ENCODE measurements around the gene HTR3A. TPM values are rescaled to one million over a fixed set of nuclear protein-coding genes. Genes with fewer than 3 reads are reported as not detected.

The HTR3A gene
- total and polyA plus RNA-seq, 7 experiments from 2014 or later, result not detected

GRCh38 chr11:113977071-113977490 is 2.2 kb downstream of the HTR3A start:
- DNase-seq (no peak), ATAC-seq (no peak)
- no peak overlapping the region for H3K27ac Mint-ChIP-seq
- H3K9me3 Mint-ChIP-seq, result no peaks in the 10 kb centered on the region
- CTCF ChIA-PET, result no interaction called here
- Histone ChIP-seq H3K4me3 (ENCODE audit: low read length) (no peak overlapping the region), H3K27me3 (ENCODE audit: control insufficient read depth in 2 of 2, insufficient read depth in 2 of 2, low read length in 2 of 2) (no peaks in the 10 kb centered on the region), H3K9me3 (ENCODE audit: control insufficient read depth in 2 of 3, low read length in 3 of 3) (no peaks in the 10 kb centered on the region), H3K36me3 (ENCODE audit: control insufficient read depth in 2 of 3, insufficient read depth in 3 of 3, low read length in 3 of 3) (no peaks in the 10 kb centered on the region), H3K4me1 (ENCODE audit: control insufficient read depth in 2 of 2, insufficient read depth in 2 of 2, low read length in 2 of 2) (no peaks in the 10 kb centered on the region), H3K27ac (ENCODE audit: low read depth, low read length) (no peak overlapping the region)
- peaks cover 0 to 4% (median 0%) of the 10 kb centered on the region in 7 donors for H3K4me1 Mint-ChIP-seq
- no peak overlapping the region for H3K4me3 Mint-ChIP-seq
- peaks cover 2 to 25% (median 13%) of the 10 kb centered on the region in 5 donors for H3K27me3 Mint-ChIP-seq
- intact Hi-C loops (cut with micrococcal nuclease), result no loop called here
- POLR2A ChIA-PET, result no interaction called here
- no peaks in the 10 kb centered on the region for H3K36me3 Mint-ChIP-seq

GRCh38 chr11:113977701-113978100 is 2.8 kb downstream of the HTR3A start:
- peaks cover 0 to 4% (median 0%) of the 10 kb centered on the region in 7 donors for H3K4me1 Mint-ChIP-seq
- POLR2A ChIA-PET, result no interaction called here
- no peak overlapping the region for H3K4me3 Mint-ChIP-seq
- H3K27ac Mint-ChIP-seq, result no peak overlapping the region
- no peaks in the 10 kb centered on the region for H3K4me1 ChIP-seq (ENCODE audit: control insufficient read depth in 2 of 2, insufficient read depth in 2 of 2, low read length in 2 of 2)
- no peaks in the 10 kb centered on the region for H3K9me3 Mint-ChIP-seq
- no peak overlapping the region for H3K4me3 ChIP-seq (ENCODE audit: low read length)
- peaks cover 2 to 20% (median 13%) of the 10 kb centered on the region in 5 donors for H3K27me3 Mint-ChIP-seq
- DNase-seq, result no peak
- no peak for ATAC-seq
- H3K27me3 ChIP-seq (ENCODE audit: control insufficient read depth in 2 of 2, insufficient read depth in 2 of 2, low read length in 2 of 2), result no peaks in the 10 kb centered on the region
- no peaks in the 10 kb centered on the region for H3K36me3 ChIP-seq (ENCODE audit: control insufficient read depth in 2 of 3, insufficient read depth in 3 of 3, low read length in 3 of 3)
- CTCF ChIA-PET, result no interaction called here
- intact Hi-C loops (cut with micrococcal nuclease), result no loop called here
- no peaks in the 10 kb centered on the region for H3K36me3 Mint-ChIP-seq
- H3K27ac ChIP-seq (ENCODE audit: low read depth, low read length), result no peak overlapping the region
- no peaks in the 10 kb centered on the region for H3K9me3 ChIP-seq (ENCODE audit: control insufficient read depth in 2 of 3, low read length in 3 of 3)

- no peak for ATAC-seq
- Mint-ChIP-seq H3K9me3 (no peaks in the 10 kb centered on the region), H3K4me1 (peaks cover 0 to 4% (median 0%) of the 10 kb centered on the region in 7 donors), H3K4me3 (no peak overlapping the region), H3K27me3 (peaks cover 6 to 25% (median 18%) of the 10 kb centered on the region in 5 donors), H3K27ac (no peak overlapping the region), H3K36me3 (no peaks in the 10 kb centered on the region)
- Histone ChIP-seq H3K36me3 (ENCODE audit: control insufficient read depth in 2 of 3, insufficient read depth in 3 of 3, low read length in 3 of 3) (no peaks in the 10 kb centered on the region), H3K9me3 (ENCODE audit: control insufficient read depth in 2 of 3, low read length in 3 of 3) (no peaks in the 10 kb centered on the region), H3K27me3 (ENCODE audit: control insufficient read depth in 2 of 2, insufficient read depth in 2 of 2, low read length in 2 of 2) (no peaks in the 10 kb centered on the region), H3K27ac (ENCODE audit: low read depth, low read length) (no peak overlapping the region), H3K4me1 (ENCODE audit: control insufficient read depth in 2 of 2, insufficient read depth in 2 of 2, low read length in 2 of 2) (no peaks in the 10 kb centered on the region), H3K4me3 (ENCODE audit: low read length) (no peak overlapping the region)
- DNase-seq, result no peak
- POLR2A ChIA-PET, result no interaction called here
- CTCF ChIA-PET, result no interaction called here
- intact Hi-C loops (cut with micrococcal nuclease), result no loop called here
Observed at GRCh38 chr11:113979431-113979830, 4.5 kb downstream of the HTR3A start.

- Histone ChIP-seq H3K36me3 (ENCODE audit: control insufficient read depth in 2 of 3, insufficient read depth in 3 of 3, low read length in 3 of 3) (no peaks in the 10 kb centered on the region), H3K4me1 (ENCODE audit: control insufficient read depth in 2 of 2, insufficient read depth in 2 of 2, low read length in 2 of 2) (no peaks in the 10 kb centered on the region), H3K4me3 (ENCODE audit: low read length) (no peak overlapping the region), H3K27ac (ENCODE audit: low read depth, low read length) (no peak overlapping the region), H3K27me3 (ENCODE audit: control insufficient read depth in 2 of 2, insufficient read depth in 2 of 2, low read length in 2 of 2) (no peaks in the 10 kb centered on the region), H3K9me3 (ENCODE audit: control insufficient read depth in 2 of 3, low read length in 3 of 3) (no peaks in the 10 kb centered on the region)
- ATAC-seq (no peak), DNase-seq (no peak)
- Mint-ChIP-seq H3K27ac (no peak overlapping the region), H3K27me3 (peaks cover 6 to 22% (median 18%) of the 10 kb centered on the region in 5 donors), H3K4me1 (peaks cover 0 to 4% (median 0%) of the 10 kb centered on the region in 7 donors), H3K4me3 (no peak overlapping the region), H3K36me3 (no peaks in the 10 kb centered on the region), H3K9me3 (no peaks in the 10 kb centered on the region)
- intact Hi-C loops (cut with micrococcal nuclease), result no loop called here
- CTCF ChIA-PET, result no interaction called here
- POLR2A ChIA-PET, result no interaction called here
Observed at GRCh38 chr11:113980785-113981184, 5.9 kb downstream of the HTR3A start.

- CTCF ChIA-PET, result no interaction called here
- no peak overlapping the region for H3K27ac Mint-ChIP-seq
- POLR2A ChIA-PET, result no interaction called here
- ATAC-seq (no peak), DNase-seq (no peak)
- no peak overlapping the region for H3K4me3 ChIP-seq (ENCODE audit: low read length)
- no peaks in the 10 kb centered on the region for H3K36me3 ChIP-seq (ENCODE audit: control insufficient read depth in 2 of 3, insufficient read depth in 3 of 3, low read length in 3 of 3)
- peaks cover 0 to 2% (median 0%) of the 10 kb centered on the region in 7 donors for H3K4me1 Mint-ChIP-seq
- H3K4me1 ChIP-seq (ENCODE audit: control insufficient read depth in 2 of 2, insufficient read depth in 2 of 2, low read length in 2 of 2), result no peaks in the 10 kb centered on the region
- intact Hi-C loops (cut with micrococcal nuclease), result no loop called here
- no peaks in the 10 kb centered on the region for H3K36me3 Mint-ChIP-seq
- no peaks in the 10 kb centered on the region for H3K27me3 ChIP-seq (ENCODE audit: control insufficient read depth in 2 of 2, insufficient read depth in 2 of 2, low read length in 2 of 2)
- H3K27me3 Mint-ChIP-seq, result peaks cover 6 to 22% (median 16%) of the 10 kb centered on the region in 5 donors
- no peaks in the 10 kb centered on the region for H3K9me3 Mint-ChIP-seq
- H3K27ac ChIP-seq (ENCODE audit: low read depth, low read length), result no peak overlapping the region
- no peaks in the 10 kb centered on the region for H3K9me3 ChIP-seq (ENCODE audit: control insufficient read depth in 2 of 3, low read length in 3 of 3)
- H3K4me3 Mint-ChIP-seq, result no peak overlapping the region
Observed at GRCh38 chr11:113982306-113982705, 7.4 kb downstream of the HTR3A start.

GRCh38 chr11:113984781-113985180 is 9.9 kb downstream of the HTR3A start:
- H3K9me3 Mint-ChIP-seq, result peaks cover 0 to 3% (median 0%) of the 10 kb centered on the region in 11 donors
- H3K36me3 Mint-ChIP-seq, result no peaks in the 10 kb centered on the region
- no peaks in the 10 kb centered on the region for H3K36me3 ChIP-seq (ENCODE audit: control insufficient read depth in 2 of 3, insufficient read depth in 3 of 3, low read length in 3 of 3)
- DNase-seq, result no peak
- peak overlapping the region in 1 of 9 donors; percentile 11 for H3K27ac Mint-ChIP-seq
- POLR2A ChIA-PET, result no interaction called here
- peaks cover 6 to 21% (median 14%) of the 10 kb centered on the region in 5 donors for H3K27me3 Mint-ChIP-seq
- ATAC-seq, result no peak
- no peak overlapping the region for H3K27ac ChIP-seq (ENCODE audit: low read depth, low read length)
- CTCF ChIA-PET, result no interaction called here
- no peaks in the 10 kb centered on the region for H3K4me1 Mint-ChIP-seq
- H3K9me3 ChIP-seq (ENCODE audit: control insufficient read depth in 2 of 3, low read length in 3 of 3), result no peaks in the 10 kb centered on the region
- H3K4me3 ChIP-seq (ENCODE audit: low read length), result no peak overlapping the region
- H3K4me3 Mint-ChIP-seq, result no peak overlapping the region
- no peaks in the 10 kb centered on the region for H3K27me3 ChIP-seq (ENCODE audit: control insufficient read depth in 2 of 2, insufficient read depth in 2 of 2, low read length in 2 of 2)
- no peaks in the 10 kb centered on the region for H3K4me1 ChIP-seq (ENCODE audit: control insufficient read depth in 2 of 2, insufficient read depth in 2 of 2, low read length in 2 of 2)
- intact Hi-C loops (cut with micrococcal nuclease), result no loop called here

GRCh38 chr11:113985906-113986305 is 11.0 kb downstream of the HTR3A start:
- no peaks in the 10 kb centered on the region for H3K27me3 ChIP-seq (ENCODE audit: control insufficient read depth in 2 of 2, insufficient read depth in 2 of 2, low read length in 2 of 2)
- no peaks in the 10 kb centered on the region for H3K4me1 ChIP-seq (ENCODE audit: control insufficient read depth in 2 of 2, insufficient read depth in 2 of 2, low read length in 2 of 2)
- H3K4me3 Mint-ChIP-seq, result no peak overlapping the region
- H3K9me3 Mint-ChIP-seq, result peaks cover 0 to 3% (median 0%) of the 10 kb centered on the region in 11 donors
- H3K9me3 ChIP-seq (ENCODE audit: control insufficient read depth in 2 of 3, low read length in 3 of 3), result no peaks in the 10 kb centered on the region
- no peak overlapping the region for H3K27ac ChIP-seq (ENCODE audit: low read depth, low read length)
- no peak overlapping the region for H3K27ac Mint-ChIP-seq
- no peak overlapping the region for H3K4me3 ChIP-seq (ENCODE audit: low read length)
- DNase-seq, result no peak
- intact Hi-C loops (cut with micrococcal nuclease), result no loop called here
- no peaks in the 10 kb centered on the region for H3K36me3 Mint-ChIP-seq
- peaks cover 6 to 32% (median 15%) of the 10 kb centered on the region in 5 donors for H3K27me3 Mint-ChIP-seq
- ATAC-seq, result no peak
- ChIA-PET POLR2A (interaction anchor here (0.6 kb wide), 1 partner anchor 1103 kb away, joined by 3 read pairs; no protein-coding TSS in a partner anchor), CTCF (no interaction called here)
- peaks cover 0 to 2% (median 0%) of the 10 kb centered on the region in 7 donors for H3K4me1 Mint-ChIP-seq
- no peaks in the 10 kb centered on the region for H3K36me3 ChIP-seq (ENCODE audit: control insufficient read depth in 2 of 3, insufficient read depth in 3 of 3, low read length in 3 of 3)
